GM19351 (cell line): ENCODE data around the gene NUDT5.
A peak's percentile ranks its signal among the peaks of the same experiment; 100 is the strongest.
"Not testable (repeated sequence)": the region's sequence is repeated elsewhere in the genome, so short reads cannot be mapped to it uniquely, and the experiment has no call there.

Experiments
- ATAC-seq: cut with Tn5 transposase; IDR thresholded peaks from one replicate; pipeline ENCODE4 v1.9.1; 2021; ENCODE audit warnings: mild to moderate bottlenecking, moderate library complexity; ENCODE audit not compliant: unreplicated experiment

The NUDT5 gene

DNA sequence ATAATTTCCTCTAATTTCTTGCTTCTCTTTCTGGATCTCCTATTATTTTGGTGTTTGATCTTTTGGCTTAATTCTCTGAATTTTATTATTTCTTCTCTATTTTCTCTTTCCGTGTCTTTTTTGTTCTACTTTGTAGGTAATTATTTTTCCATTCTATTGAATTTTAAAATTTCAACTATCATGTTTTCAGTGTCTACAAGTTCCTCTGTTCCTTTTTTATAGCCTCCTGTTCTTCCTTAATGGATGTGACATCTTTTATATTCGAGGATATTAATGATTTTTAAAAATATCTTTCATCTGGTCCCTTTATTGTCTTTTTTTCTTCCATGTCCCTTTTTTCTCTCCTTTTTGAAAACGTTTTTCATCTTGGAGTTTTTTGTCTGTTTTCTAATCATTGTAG, 11.4 kb upstream of the NUDT5 start:
- ATAC-seq = no peak

GRCh38 chr10:12205082-12205481, 9.4 kb upstream of the NUDT5 start:
- no peak for ATAC-seq

DNA sequence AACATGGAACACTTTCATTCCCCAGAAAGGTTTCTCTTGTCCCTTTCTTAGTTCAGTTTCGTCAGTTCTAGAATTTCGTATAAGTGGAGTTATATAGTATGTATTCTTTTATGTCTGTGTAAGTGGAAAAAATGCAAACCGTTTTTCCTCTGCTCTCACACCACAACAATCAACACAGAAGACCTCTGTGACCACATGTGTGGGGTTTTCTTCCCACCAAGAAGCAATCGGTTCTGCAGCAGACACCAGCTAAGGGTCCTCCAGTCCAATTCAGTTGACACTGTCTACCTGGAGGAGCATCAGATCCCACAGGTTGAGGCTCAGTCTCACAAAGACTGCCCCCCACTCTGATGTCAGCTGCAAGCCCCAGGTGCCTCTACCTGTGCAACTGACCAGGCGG, 6.5 kb upstream of the NUDT5 start:
- no peak for ATAC-seq

GRCh38 chr10:12201543-12201942, 5.9 kb upstream of the NUDT5 start:
- no peak for ATAC-seq

- ATAC-seq = no peak
Observed at GRCh38 chr10:12200850-12201249, 5.2 kb upstream of the NUDT5 start.

GRCh38 chr10:12198156-12198555, 2.5 kb upstream of the NUDT5 start:
- no peak for ATAC-seq

DNA sequence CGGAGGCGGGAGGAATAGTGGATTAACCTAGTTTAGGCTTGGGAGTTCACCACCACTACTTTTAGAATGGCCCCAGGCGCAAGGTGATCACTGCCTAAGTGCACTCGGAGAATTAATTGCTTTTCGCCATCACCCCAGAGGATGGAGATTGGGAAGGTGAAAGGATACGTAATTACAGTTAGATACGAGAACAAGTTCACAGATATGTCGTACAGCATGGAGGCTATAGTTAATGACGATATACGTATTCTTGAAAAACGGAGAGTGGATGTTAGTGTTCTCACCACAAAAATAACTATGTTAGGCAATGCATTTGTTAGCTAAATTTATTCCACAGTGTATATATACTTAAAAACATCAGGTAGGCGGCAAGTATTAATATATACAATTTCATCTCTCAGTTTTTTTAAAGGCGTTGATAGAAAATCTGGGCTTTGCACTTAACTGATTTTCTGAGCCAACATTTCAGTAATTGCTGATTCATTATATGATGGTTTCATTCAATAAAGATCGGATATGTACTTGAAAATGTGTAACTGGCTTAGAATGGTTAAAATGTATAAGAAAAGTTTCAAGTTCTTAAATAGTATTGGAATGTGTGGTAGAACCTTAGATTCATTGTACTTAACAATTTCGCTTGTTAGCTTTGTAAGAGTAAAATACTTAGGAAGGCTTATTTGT, 980 bp upstream of the NUDT5 start:
- no peak for ATAC-seq

DNA sequence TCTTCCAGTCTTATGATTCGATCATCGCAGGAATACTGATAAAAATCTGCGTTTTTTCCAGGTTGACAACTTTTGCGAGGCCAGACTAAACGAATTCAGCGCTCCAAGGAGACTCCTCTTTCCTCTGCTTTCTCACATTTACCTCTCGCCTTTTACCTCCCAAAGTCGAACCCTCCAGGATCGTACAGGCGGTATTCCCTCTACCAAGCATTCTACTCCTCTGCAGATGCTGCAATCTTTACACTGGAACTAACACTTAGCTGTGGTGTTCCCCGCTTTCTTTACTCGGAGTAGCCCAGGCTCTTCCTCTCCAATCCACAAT, 449 bp downstream of the NUDT5 start:
- ATAC-seq = peak; percentile 4

- no peak for ATAC-seq
Observed at GRCh38 chr10:12194752-12195271, 879 bp downstream of the NUDT5 start.

DNA sequence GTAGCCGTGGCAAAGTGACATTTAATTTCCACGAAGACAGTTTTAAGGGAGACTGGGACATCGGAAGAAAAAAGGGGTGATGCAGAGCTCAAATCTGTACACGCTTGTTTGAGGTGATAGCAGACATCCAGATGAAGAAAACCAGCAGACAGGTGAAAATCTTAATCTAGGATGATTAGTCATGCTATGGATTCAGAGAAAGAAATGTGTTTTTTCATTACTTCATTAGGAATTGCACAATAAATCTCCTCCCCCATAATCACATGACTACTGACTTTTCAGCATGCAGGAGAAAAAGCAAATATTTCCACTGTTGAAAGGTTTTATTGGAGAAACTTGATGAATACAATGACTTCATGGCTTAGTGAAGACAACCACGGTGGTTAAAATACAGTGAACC, 2.5 kb downstream of the NUDT5 start:
- ATAC-seq = no peak

GRCh38 chr10:12191715-12192114, 4.0 kb downstream of the NUDT5 start:
- ATAC-seq = no peak

GRCh38 chr10:12189426-12189825, 6.3 kb downstream of the NUDT5 start:
- ATAC-seq = no peak

DNA sequence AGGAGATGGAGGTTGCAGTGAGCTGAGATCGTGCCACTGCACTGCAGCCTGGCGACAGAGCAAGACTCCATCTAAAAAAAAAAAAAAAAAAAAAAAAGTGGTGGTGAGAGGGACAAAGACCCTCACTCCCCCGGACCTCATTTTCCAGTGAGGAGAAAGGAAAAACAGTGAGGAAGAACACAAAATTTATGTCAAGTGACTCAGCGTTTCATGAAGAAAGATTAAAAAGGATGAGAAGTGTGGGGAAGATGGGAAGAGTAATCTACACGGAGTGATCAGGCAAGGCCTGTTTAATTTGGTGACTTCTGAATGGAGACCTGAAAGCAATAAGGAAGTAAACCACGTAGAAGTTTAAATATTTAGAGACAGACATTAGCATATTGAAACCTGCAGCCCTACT, 7.0 kb downstream of the NUDT5 start:
- no peak for ATAC-seq

DNA sequence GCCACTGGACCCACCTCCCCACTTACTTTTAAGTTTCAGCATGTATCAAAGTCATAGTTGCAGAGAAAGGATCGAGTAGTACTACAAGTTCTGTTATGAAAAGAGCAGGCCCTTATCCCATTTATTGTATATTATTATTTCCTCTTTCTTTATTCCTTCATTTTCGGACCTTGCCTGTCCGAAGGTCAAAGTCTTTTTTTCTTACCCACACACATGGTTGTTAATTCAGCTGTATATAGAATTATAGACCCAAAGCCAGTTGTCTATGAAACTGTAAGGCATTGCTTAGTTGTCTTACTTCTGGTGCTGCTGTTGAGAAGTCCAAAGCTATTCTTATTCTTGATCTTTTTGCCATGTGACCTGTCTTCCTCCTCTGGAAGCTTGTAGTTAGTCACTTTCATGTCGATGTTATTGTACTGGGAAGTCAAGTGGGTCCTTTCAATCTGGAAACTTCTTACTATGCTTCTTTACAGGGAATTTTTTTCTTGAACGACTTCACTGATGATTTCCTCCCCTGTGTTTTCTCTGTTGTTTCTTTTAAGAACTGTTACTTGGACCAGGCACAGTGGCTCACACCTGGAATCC, 8.3 kb downstream of the NUDT5 start:
- no peak for ATAC-seq

- no peak for ATAC-seq
Observed at GRCh38 chr10:12186323-12186722, 9.4 kb downstream of the NUDT5 start.

DNA sequence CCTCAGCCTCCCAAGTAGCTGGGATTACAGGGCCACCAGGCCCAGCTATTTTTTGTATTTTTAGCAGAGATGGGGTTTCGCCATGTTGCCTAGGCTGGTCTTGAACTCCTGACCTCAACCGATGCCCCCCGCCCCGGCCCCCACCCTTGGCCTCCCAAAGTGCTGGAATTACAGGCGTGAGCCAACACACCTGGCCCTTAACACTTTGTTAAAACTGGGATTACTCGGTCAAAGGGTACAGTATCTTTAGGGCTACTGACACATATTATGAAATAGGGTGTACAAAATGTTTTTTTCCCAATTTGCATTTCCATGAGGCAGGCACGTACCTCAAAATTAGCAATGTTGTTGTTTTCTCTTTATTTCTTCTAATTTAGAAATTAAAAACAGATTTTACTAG, 11.5 kb downstream of the NUDT5 start:
- ATAC-seq = no peak

GRCh38 chr10:12181065-12181775, 14.5 kb downstream of the NUDT5 start:
- peak; percentile 68 for ATAC-seq

GRCh38 chr10:12180221-12180974, 15.3 kb downstream of the NUDT5 start:
- ATAC-seq = no peak

- no peak for ATAC-seq
Observed at GRCh38 chr10:12179606-12180170, 16.0 kb downstream of the NUDT5 start.

DNA sequence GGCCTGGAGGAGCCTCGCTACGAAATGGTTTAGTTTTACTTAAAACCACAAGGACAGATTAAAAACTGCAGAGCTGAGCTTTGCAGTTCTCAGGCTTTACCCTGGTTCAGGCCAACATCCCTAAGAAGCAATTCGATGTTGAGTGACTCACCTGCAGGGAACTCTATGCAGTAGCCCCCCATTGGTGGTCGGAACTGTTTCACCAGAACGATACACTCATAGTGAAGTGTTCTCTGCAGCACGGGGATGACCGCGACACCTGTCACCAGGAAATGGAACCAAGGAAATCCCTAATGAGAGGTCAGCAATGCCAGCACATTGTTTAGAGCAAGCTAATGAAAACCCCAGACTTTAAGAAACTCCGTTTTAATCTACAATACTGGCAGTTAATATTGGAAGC, 18.0 kb downstream of the NUDT5 start:
- ATAC-seq = no peak

- not testable (repeated sequence) for ATAC-seq
Observed at GRCh38 chr10:12171512-12171911, 24.2 kb downstream of the NUDT5 start.
